Suprapubic skin (tissue), 4 donors: ENCODE results near the gene SRSF4. TPM values are rescaled to one million over a fixed set of nuclear protein-coding genes. Genes with fewer than 3 reads are reported as not detected.
"Not testable (repeated sequence)": the region's sequence is repeated elsewhere in the genome, so short reads cannot be mapped to it uniquely, and the experiment has no call there.

Experiments
- DNase-seq, 2 donors: peaks; one replicate each; pipeline ENCODE4 v3.0.0-alpha.2; 2019; ENCODE audit warnings: low spot score in 2 of 2
- H3K27ac ChIP-seq: fragments of 200-600 bp; sonication (generic); one replicate; pipeline ENCODE4 v1.5.1; 2019
- H3K27me3 ChIP-seq: fragments of 200-600 bp; sonication (generic); one replicate; pipeline ENCODE4 v1.5.1; 2019
- H3K36me3 ChIP-seq: fragments of 200-600 bp; sonication (generic); one replicate; pipeline ENCODE4 v1.5.1; 2019
- H3K4me1 ChIP-seq: fragments of 200-600 bp; sonication (generic); one replicate; pipeline ENCODE4 v1.5.1; 2019
- H3K4me3 ChIP-seq: fragments of 200-600 bp; sonication (generic); one replicate; pipeline ENCODE4 v1.5.1; 2019; ENCODE audit warnings: mild to moderate bottlenecking
- H3K9me3 ChIP-seq: fragments of 200-600 bp; sonication (generic); one replicate; pipeline ENCODE4 v1.5.1; 2019
- EP300 ChIP-seq: sonication (generic); formaldehyde crosslinking; IDR thresholded peaks from one replicate; pipeline ENCODE4 v1.6.1; 2017; ENCODE audit warnings: antibody characterized with exemption
- POLR2A ChIP-seq, 2 donors: fragments of 450-650 bp; IDR thresholded peaks; one replicate each; pipeline ENCODE4 v1.6.1; 2017; ENCODE audit warnings: antibody characterized with exemption in 2 of 2, mild to moderate bottlenecking in 2 of 2, moderate library complexity in 2 of 2
- POLR2AphosphoS5 ChIP-seq, 3 donors: sonication (generic); formaldehyde crosslinking; IDR thresholded peaks; one replicate each; pipeline ENCODE4 v1.6.1; 2017; ENCODE audit warnings: antibody characterized with exemption in 3 of 3
- WGBS: methylation state at CpG from one replicate; pipeline ENCODE4 v1.1.5; 2018; 5-methylcytosine and 5-hydroxymethylcytosine counted together
- total RNA-seq, 4 donors: library from RNA; depleted of rRNA; stranded (reverse); fragments of >200 nt; gene quantifications; one replicate each; pipeline ENCODE4 v1.1.0, GENCODE V29; 2016
- TF ChIP-seq, protein P1 (sequence below), 2 donors: fragments of 200-600 bp in 1 of 2; fragments of 450-650 bp in 1 of 2; sonication (generic) in 1 of 2; IDR thresholded peaks; one replicate each; pipeline ENCODE4 v1.5.1; 2016 to 2019; ENCODE audit warnings: antibody characterized with exemption in 2 of 2, mild to moderate bottlenecking in 1 of 2, moderate library complexity in 1 of 2

SRSF4 gene
- total RNA-seq, 4 donors from 2014 or later = 45.7 to 86.1 (median 60.5) TPM

DNA sequence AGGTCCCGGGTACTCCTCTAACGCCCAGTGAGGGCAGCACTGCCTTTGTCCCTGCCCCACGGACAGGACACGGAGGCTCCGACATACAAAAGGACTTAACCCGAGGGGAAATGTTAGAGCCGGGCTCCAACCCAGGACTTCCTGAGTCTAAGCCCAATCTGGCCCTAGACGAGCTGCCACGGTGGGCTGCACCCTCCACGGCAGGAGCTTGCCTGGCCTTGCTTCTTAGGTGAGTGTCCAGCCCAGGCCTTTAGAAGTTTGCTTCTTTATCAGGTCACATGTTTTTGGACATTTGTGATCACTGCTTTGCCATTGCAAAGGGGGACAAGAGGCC, 47.0 kb downstream of the SRSF4 start:
- no peaks in the 10 kb centered on the region for H3K9me3 ChIP-seq
- WGBS = 58% methylated on average over 5 of the region's 10 CpGs
- peaks cover 19% of the 10 kb centered on the region for H3K4me1 ChIP-seq
- H3K27ac ChIP-seq = no peak overlapping the region
- peak overlapping the region; percentile 28 for H3K4me3 ChIP-seq
- TF ChIP-seq, protein P1, sequence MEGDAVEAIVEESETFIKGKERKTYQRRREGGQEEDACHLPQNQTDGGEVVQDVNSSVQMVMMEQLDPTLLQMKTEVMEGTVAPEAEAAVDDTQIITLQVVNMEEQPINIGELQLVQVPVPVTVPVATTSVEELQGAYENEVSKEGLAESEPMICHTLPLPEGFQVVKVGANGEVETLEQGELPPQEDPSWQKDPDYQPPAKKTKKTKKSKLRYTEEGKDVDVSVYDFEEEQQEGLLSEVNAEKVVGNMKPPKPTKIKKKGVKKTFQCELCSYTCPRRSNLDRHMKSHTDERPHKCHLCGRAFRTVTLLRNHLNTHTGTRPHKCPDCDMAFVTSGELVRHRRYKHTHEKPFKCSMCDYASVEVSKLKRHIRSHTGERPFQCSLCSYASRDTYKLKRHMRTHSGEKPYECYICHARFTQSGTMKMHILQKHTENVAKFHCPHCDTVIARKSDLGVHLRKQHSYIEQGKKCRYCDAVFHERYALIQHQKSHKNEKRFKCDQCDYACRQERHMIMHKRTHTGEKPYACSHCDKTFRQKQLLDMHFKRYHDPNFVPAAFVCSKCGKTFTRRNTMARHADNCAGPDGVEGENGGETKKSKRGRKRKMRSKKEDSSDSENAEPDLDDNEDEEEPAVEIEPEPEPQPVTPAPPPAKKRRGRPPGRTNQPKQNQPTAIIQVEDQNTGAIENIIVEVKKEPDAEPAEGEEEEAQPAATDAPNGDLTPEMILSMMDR (IDR thresholded peaks at IDR 0.05) = no peak
- no peak for TF ChIP-seq POLR2A (IDR thresholded peaks at IDR 0.05)
- no peak for TF ChIP-seq POLR2AphosphoS5 (IDR thresholded peaks at IDR 0.05)
- TF ChIP-seq EP300 = no peak
- no peaks in the 10 kb centered on the region for H3K36me3 ChIP-seq
- no peak for DNase-seq
- H3K27me3 ChIP-seq = peaks cover 3% of the 10 kb centered on the region

DNA sequence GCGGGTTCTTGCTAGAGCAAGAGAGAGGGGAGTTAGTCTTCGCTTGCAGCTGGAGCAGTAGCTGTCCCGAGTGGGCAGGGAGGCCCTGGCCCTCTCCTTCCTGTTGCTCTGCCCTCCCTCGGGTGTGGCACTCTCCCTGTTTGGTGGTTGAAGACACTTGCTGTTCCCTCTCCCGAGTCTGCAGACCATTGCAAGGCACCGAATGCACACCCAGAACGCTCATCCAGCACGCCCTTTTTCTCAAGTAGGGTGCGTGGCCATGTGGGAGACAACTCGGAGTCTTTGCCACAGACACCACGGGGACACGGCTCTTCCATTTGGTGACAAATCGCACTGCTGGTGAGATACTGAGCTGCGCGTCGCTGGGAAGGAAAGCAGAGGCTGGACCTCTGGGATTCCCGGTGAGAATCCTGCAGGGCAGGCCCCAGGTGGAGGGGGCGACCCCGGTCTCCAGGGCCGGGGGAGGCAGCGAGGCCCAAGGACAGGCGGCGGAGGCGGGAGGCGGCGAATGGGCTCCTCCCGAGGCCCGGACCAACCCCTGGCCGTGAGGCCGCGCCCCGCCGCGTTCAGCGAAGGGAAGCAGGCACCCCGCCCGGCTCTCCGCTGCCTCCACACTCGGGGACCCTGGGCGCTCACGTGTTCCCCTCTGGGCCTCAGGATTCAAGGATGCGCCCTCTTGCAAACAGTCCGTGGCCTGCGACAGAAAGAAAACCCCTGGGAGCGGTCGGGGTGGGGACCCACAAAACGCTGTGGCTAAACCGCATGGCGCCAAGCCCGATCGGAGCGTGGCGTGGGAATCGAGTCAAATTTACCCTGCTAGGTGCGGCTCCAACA, 47.6 kb downstream of the SRSF4 start:
- Histone ChIP-seq H3K4me1 (peaks cover 19% of the 10 kb centered on the region), H3K27me3 (peaks cover 3% of the 10 kb centered on the region), H3K27ac (no peak overlapping the region), H3K9me3 (no peaks in the 10 kb centered on the region), H3K36me3 (no peaks in the 10 kb centered on the region), H3K4me3 (peak overlapping the region; percentile 28)
- TF ChIP-seq EP300 (no peak), POLR2A (IDR thresholded peaks at IDR 0.05) (no peak), POLR2AphosphoS5 (IDR thresholded peaks at IDR 0.05) (no peak)
- TF ChIP-seq, protein P1 (IDR thresholded peaks at IDR 0.05) = no peak
- WGBS = 72% methylated on average over 24 of the region's 55 CpGs
- no peak for DNase-seq

DNA sequence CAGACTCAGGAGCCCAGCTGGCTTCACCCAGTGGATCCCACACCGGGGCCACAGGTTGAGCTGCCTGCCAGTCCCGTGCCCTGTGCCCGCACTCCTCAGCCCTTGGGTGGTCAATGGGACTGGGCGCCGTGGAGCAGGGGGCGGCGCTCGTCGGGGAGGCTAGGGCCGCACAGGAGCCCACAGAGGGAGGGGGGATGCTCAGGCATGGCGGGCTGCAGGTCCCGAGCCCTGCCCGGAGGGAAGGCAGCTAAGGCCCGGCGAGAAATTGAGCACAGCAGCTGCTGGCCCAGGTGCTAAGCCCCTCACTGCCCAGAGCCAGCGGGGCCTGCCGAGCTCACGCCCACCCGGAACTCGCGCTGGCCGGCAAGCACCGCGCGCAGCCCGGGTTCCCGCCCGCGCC, 50.6 kb downstream of the SRSF4 start:
- H3K9me3 ChIP-seq, H3K27ac ChIP-seq, H3K4me3 ChIP-seq, H3K36me3 ChIP-seq, H3K27me3 ChIP-seq, DNase-seq: not testable (repeated sequence)
- 94% methylated on average over 6 of the region's 29 CpGs for WGBS
- H3K4me1 ChIP-seq = peaks cover 12% of the 10 kb centered on the region

DNA sequence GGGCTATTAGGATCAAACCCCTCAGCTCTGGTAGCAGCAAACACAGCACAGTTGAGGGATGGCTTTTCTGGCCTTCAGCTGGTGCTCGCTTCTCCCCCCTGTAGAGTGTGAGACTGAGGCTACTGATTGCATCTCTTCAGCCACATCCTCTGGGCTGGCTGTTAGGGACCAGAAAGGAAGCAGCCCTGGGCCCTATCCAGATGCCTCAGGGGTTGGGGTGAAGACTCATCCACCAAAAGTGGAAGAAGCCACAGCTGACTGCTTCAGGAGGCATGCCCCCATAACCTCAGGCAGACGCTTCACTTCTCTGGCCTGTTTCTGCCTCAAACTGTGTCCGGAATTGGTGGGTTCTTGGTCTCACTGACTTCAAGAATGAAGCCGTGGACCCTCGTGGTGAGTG, 51.8 kb downstream of the SRSF4 start:
- Histone ChIP-seq H3K4me1 (peaks cover 17% of the 10 kb centered on the region), H3K27me3 (peaks cover 3% of the 10 kb centered on the region), H3K27ac (no peak overlapping the region), H3K9me3 (no peaks in the 10 kb centered on the region), H3K36me3 (no peaks in the 10 kb centered on the region), H3K4me3 (no peak overlapping the region)
- TF ChIP-seq POLR2A (IDR thresholded peaks at IDR 0.05) = no peak
- DNase-seq = no peak
- WGBS = 67% methylated on average over 3 of the region's 5 CpGs

DNA sequence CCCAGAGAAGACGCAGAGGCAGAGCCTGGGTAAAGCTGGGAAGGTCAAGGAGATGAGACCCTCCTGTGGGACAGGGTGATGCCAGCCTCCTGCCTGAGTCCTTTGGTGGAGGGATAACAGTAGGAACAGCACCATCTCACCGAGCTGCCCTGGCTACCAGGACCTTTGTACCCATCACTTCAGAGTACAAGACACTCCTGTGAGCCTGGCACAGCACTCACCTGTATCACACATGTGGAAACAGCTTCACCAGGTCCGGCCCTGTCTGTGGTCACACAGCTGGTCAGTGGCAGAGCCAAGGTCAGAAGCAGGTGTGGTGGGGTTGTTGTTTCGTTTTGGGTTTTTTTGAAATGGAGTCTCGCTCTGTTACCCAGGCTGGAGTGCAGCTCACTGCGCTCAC, 53.0 kb downstream of the SRSF4 start:
- H3K4me1 ChIP-seq = peaks cover 23% of the 10 kb centered on the region
- DNase-seq = no peak
- WGBS = 98% methylated on average over 6 of the region's 6 CpGs
- TF ChIP-seq POLR2AphosphoS5 (IDR thresholded peaks at IDR 0.05) (no peak), EP300 (no peak), POLR2A (IDR thresholded peaks at IDR 0.05) (no peak)
- TF ChIP-seq, protein P1 (IDR thresholded peaks at IDR 0.05) = no peak
- no peak overlapping the region for H3K27ac ChIP-seq
- H3K36me3 ChIP-seq = no peaks in the 10 kb centered on the region
- H3K4me3 ChIP-seq = no peak overlapping the region
- H3K27me3 ChIP-seq = no peaks in the 10 kb centered on the region
- H3K9me3 ChIP-seq = no peaks in the 10 kb centered on the region

DNA sequence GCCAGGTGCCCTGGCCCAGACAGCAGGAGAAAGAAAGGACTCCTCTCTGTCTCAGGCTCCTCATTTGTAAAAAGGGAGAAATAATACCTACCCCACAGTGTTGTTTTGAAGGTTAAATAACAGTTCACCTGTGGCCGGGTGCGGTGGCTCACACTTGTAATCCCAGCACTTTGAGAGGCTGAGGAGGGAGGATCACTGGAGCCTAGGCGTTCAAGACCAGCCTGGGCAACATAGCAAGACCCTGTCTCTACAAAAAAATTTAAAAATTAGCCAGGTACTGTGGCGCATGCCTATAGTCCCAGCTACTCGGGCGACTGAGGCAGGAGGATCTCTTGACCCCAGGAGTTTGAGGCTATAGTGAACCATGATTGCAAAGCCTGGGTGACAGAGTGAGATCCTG, 55.5 kb downstream of the SRSF4 start:
- H3K9me3 ChIP-seq = no peaks in the 10 kb centered on the region
- peaks cover 42% of the 10 kb centered on the region for H3K4me1 ChIP-seq
- no peaks in the 10 kb centered on the region for H3K36me3 ChIP-seq
- no peak overlapping the region for H3K27ac ChIP-seq
- TF ChIP-seq POLR2A (IDR thresholded peaks at IDR 0.05) = no peak
- TF ChIP-seq, protein P1 (IDR thresholded peaks at IDR 0.05) = no peak
- no peak for TF ChIP-seq POLR2AphosphoS5 (IDR thresholded peaks at IDR 0.05)
- no peak for TF ChIP-seq EP300
- 94% methylated on average over 6 of the region's 6 CpGs for WGBS
- peaks cover 19% of the 10 kb centered on the region for H3K27me3 ChIP-seq
- no peak overlapping the region for H3K4me3 ChIP-seq
- DNase-seq = no peak
